HFF-Myc (cell line): Measurements from ENCODE around the gene ERFE.

Experiments used
- DNase-seq: peaks from one replicate; pipeline ENCODE4 v3.0.0-alpha.2; 2011; ENCODE audit warnings: low read depth; ENCODE audit errors: extremely low read depth
- H3K4me3 ChIP-seq: replicated peaks from 2 replicates; pipeline ENCODE4 v1.5.1; 2011; ENCODE audit warnings: low read depth, mild to moderate bottlenecking, control low read depth, low read length
- TF ChIP-seq, protein P1 (sequence below): IDR thresholded peaks from 2 replicates; pipeline ENCODE4 v1.5.1; 2012; ENCODE audit warnings: mild to moderate bottlenecking, low read depth, low read length, control low read depth; ENCODE audit errors: missing control alignments

Gene ERFE

GRCh38 chr2:238140721-238141540 lies 17.8 kb upstream of the ERFE start:
- TF ChIP-seq, protein P1, sequence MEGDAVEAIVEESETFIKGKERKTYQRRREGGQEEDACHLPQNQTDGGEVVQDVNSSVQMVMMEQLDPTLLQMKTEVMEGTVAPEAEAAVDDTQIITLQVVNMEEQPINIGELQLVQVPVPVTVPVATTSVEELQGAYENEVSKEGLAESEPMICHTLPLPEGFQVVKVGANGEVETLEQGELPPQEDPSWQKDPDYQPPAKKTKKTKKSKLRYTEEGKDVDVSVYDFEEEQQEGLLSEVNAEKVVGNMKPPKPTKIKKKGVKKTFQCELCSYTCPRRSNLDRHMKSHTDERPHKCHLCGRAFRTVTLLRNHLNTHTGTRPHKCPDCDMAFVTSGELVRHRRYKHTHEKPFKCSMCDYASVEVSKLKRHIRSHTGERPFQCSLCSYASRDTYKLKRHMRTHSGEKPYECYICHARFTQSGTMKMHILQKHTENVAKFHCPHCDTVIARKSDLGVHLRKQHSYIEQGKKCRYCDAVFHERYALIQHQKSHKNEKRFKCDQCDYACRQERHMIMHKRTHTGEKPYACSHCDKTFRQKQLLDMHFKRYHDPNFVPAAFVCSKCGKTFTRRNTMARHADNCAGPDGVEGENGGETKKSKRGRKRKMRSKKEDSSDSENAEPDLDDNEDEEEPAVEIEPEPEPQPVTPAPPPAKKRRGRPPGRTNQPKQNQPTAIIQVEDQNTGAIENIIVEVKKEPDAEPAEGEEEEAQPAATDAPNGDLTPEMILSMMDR: no peak
- H3K4me3 ChIP-seq: no peak overlapping the region
- DNase-seq: no peak

DNA sequence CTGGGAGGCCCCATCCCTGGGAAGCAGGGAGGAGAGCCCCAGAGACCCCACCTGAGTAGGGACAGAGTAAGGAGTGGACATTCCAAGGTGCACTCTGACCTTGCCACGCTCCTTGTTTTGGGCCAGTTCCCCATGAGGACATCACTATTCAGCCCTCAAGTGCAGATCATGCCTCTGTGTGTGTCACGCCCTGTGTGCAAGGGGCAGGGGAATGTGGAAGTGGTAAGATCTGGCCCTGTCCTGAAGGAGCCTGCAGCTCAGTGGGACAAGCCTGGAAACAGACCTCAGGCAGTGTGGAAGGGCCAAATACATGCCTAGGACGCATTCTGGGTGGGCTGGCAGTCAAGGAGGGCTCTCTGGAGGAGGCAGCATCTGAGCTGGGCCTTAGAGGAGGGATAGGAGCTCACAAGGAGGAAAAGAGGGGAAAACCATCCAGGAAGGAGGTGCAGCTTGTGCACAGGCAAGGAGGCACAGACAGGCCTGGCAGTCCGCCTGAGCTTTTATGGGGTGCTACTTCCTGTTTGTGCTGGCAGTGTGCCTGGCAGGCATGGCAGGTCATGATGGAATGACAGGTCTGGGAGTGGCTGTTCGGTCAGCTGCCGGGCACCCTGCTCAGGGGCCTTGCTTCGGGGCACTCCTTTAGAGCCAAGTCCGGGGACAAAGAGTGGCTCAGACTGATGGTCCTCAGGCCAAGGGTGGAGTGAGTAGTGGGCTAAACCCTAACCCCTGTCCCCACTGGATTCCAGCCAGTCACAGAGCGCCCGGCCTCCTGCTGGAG lies 17.0 kb upstream of the ERFE start:
- no peak overlapping the region for H3K4me3 ChIP-seq
- TF ChIP-seq, protein P1: no peak

DNA sequence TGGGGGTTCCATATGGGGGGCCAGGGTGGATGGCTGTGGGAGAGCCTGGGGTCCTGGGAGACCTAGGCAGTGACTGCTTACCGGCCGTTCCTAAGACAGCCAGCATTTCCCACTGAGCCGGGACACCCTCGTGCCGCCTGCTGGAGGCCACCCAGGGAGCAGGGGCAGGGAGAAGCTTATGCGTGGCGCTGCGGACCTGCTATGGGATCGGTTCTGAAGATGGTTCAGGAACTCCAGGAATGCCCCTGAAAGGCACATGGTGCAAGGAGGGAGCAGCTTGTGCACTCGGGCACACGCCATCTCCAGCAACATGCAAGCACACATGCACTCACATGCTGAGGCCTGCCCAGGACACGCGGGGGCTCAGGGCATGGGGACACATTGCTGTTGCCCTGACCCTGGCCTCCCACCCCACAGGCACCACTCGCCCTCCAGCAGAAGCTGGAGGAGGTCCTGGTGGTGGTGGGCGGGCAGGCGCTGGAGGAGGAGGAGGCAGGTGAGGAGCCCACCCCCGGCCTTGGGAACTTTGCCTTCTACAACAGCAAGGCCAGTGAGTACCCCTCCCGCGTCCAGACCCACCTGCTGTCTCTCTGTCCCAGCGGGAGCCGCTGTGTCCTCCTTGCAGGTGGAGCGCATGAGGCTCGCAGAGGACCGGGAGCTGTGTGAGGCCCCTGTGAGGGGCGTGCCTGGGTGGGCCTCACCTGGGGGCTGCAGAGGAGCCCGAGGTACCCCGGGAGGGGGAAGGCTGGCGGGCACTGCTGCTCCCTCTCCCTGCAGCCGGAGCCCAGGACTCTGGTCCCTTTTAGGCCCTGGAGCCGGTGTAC lies 16.2 kb upstream of the ERFE start:
- TF ChIP-seq, protein P1: no peak
- no peak overlapping the region for H3K4me3 ChIP-seq
- DNase-seq: no peak

More for the DNA sequence above, 17.0 kb upstream of the ERFE start:
- DNase-seq: peak; percentile 42

- no peak overlapping the region for H3K4me3 ChIP-seq
- TF ChIP-seq, protein P1: no peak
- no peak for DNase-seq
Observed at GRCh38 chr2:238143239-238143951, 15.4 kb upstream of the ERFE start.

DNA sequence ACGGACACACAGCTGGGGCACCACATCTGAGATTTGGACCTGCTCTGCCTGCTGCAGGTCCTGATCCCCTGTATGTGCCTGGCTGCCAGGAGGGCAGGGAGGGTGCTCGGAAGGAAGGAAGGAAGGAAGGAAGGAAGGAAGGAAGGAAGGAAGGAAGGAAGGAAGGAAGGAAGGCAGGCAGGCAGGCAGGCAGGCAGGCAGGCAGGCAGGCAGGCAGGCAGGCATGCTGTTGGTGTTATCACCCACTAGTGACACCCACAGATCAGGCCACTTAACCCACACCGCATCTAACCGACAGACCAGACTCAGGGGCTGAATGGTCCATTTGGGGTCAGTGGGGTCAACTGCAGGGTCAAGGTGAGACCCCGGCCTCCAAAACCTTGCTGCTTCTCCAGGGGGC lies 14.5 kb upstream of the ERFE start:
- no peak overlapping the region for H3K4me3 ChIP-seq
- no peak for DNase-seq
- TF ChIP-seq, protein P1: no peak

DNA sequence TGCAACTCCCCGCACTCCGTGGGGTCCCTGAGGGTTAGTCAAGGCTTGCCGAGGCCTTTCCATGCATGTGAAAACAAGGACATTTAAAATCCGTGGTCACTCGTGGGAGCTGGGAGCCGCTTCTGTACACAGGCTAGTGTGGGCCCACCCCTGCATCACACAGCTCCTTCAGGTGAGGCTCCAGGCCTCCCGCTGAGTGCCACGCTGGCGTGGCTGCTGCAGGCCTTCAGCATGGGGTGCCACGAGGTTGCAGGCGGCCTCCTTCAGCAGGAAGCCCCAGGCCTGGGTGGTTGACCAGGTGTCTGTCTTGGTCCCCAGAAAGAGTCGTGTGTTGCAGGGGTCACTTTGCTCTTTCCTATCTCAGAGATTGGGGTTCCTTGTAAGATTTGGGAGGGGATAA lies 13.7 kb upstream of the ERFE start:
- no peak for DNase-seq
- H3K4me3 ChIP-seq: no peak overlapping the region
- TF ChIP-seq, protein P1: no peak
